Neural crest cell (in vitro differentiated cells): ENCODE results near the gene SDCCAG8. TPM values are rescaled to one million over a fixed set of nuclear protein-coding genes. Genes with fewer than 3 reads are reported as not detected.

Source experiments
- DNase-seq: peaks from one replicate; pipeline ENCODE4 v3.0.0; 2021; ENCODE audit warnings: low read depth, mixed read lengths, low spot score
- H3K27ac Mint-ChIP-seq: one replicate; pipeline ENCODE4 v1.8.0; 2021; ENCODE audit warnings: mild to moderate bottlenecking, mixed read lengths; ENCODE audit not compliant: unreplicated experiment
- H3K27me3 Mint-ChIP-seq: 2 replicates; pipeline ENCODE4 v1.8.0; 2021; ENCODE audit warnings: low read depth, mild to moderate bottlenecking, mixed read lengths
- H3K36me3 Mint-ChIP-seq: 2 replicates; pipeline ENCODE4 v1.8.0; 2021; ENCODE audit warnings: low read depth, mild to moderate bottlenecking, mixed read lengths
- H3K4me1 Mint-ChIP-seq: 2 replicates; pipeline ENCODE4 v1.8.0; 2021; ENCODE audit warnings: mixed read lengths
- H3K4me3 Mint-ChIP-seq: one replicate; pipeline ENCODE4 v1.8.0; 2021; ENCODE audit warnings: mild to moderate bottlenecking, mixed read lengths
- H3K9me3 Mint-ChIP-seq: 2 replicates; pipeline ENCODE4 v1.8.0; 2021; ENCODE audit warnings: mixed read lengths
- total RNA-seq: library from RNA; stranded (reverse); gene quantifications from 2 replicates; pipeline ENCODE4 v1.2.1, GENCODE V29; 2021
- TF ChIP-seq, protein P1 (sequence below): fragments of 200-600 bp; sonication (generic); conservative IDR thresholded peaks from 2 replicates; pipeline ENCODE4 v1.5.0; 2021; ENCODE audit warnings: antibody characterized with exemption, mild to moderate bottlenecking

Gene SDCCAG8
- total RNA-seq, 1 donor from 2014 or later: 19.9 TPM

DNA sequence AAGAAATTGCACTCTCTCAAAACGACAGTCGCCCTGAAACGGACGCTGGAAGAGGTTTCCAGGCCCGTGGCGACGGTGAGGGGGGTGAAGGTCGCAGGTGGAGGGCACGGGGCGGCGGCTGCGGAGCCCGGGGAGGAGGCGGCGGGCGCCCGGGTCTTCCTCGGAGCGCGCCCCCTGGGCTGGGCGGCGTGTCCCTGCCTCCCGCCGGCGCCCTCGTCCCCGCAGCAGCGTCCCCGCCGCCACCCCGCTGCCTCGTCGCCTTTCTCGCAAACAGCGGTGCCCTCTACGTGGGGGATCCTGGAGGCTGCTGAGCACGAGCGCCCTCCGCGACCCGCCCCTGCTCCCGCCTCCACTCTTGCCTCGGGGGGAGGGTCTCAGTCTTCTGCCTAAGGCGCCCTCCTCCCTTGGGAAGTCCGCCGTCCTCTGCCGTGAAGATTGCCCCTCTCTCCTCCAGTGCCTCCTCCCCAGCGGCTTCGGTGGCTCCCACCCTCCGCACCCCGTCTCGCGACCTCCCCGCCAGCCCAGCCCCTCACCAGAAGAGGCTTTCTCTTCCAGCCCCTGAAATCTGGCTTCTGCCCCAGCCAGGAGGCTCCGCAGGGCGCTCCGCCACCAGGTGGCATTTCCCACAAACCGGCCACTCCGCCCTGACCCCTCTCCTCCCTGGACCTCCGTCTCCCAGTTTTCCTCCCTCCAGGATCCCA lies 227.4 kb downstream of the SDCCAG8 start:
- peaks cover 34% of the 10 kb centered on the region for H3K4me1 Mint-ChIP-seq
- H3K9me3 Mint-ChIP-seq: peaks cover 3% of the 10 kb centered on the region
- no peaks in the 10 kb centered on the region for H3K27me3 Mint-ChIP-seq
- no peak overlapping the region for H3K27ac Mint-ChIP-seq
- H3K4me3 Mint-ChIP-seq: peak overlapping the region; percentile 83
- H3K36me3 Mint-ChIP-seq: peaks cover 4% of the 10 kb centered on the region
- TF ChIP-seq, protein P1, sequence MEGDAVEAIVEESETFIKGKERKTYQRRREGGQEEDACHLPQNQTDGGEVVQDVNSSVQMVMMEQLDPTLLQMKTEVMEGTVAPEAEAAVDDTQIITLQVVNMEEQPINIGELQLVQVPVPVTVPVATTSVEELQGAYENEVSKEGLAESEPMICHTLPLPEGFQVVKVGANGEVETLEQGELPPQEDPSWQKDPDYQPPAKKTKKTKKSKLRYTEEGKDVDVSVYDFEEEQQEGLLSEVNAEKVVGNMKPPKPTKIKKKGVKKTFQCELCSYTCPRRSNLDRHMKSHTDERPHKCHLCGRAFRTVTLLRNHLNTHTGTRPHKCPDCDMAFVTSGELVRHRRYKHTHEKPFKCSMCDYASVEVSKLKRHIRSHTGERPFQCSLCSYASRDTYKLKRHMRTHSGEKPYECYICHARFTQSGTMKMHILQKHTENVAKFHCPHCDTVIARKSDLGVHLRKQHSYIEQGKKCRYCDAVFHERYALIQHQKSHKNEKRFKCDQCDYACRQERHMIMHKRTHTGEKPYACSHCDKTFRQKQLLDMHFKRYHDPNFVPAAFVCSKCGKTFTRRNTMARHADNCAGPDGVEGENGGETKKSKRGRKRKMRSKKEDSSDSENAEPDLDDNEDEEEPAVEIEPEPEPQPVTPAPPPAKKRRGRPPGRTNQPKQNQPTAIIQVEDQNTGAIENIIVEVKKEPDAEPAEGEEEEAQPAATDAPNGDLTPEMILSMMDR: peak; percentile 35
- peak; percentile 28 for DNase-seq

DNA sequence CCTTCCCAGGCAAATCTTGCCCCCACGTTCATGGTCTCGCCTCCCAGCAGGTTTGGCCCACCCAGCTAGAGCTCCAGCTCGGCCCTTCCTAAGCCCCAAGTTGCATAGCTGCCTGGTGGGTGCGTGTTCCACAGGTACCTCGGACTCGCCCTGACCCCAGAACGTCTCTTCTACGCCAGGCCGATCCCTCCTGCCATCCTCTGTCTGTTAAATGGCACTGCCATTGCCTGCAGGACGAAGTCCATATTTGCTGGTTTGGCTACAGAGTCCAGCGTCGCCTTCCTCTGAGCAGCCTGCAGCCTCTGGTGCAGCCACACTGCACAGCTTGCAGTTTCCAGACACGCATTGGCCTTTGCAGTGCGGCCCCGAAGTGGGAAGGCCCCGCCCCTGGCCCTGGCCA lies 228.1 kb downstream of the SDCCAG8 start:
- Mint-ChIP-seq H3K27ac (no peak overlapping the region), H3K4me3 (peak overlapping the region; percentile 83), H3K4me1 (peaks cover 38% of the 10 kb centered on the region), H3K9me3 (peaks cover 3% of the 10 kb centered on the region), H3K27me3 (no peaks in the 10 kb centered on the region), H3K36me3 (peaks cover 4% of the 10 kb centered on the region)
- TF ChIP-seq, protein P1: no peak
- no peak for DNase-seq

DNA sequence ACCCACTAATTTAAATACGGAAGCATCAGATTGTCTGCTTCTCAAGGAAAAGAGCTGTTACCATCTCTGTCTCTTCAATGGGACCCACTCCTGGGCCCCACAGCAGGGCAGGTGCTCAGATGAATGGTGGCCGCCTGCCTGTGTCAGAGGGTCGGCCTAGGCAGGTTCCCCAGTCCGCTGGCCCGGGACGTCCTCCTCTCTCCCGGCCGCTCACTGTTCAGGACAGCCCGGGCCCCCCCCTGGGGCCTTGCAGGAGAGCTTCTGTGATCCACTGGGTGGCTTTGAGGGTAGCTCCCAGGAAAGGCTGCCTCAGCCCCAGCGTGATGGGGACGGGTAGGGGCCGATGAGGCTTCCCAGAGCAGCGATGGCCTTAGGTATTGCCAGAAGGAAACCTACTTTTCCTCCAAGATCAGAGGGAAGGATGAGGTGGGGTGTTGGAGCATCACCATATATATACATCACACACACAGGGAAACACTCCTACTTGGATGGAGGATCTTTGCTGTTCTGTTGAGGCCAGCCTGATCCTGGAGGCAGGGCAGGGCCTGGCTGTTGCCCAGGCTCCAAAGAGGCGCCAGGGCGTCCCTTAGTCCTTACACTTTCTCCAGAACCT lies 231.3 kb downstream of the SDCCAG8 start:
- H3K4me3 Mint-ChIP-seq: peak overlapping the region; percentile 31
- H3K27ac Mint-ChIP-seq: no peak overlapping the region
- peaks cover 43% of the 10 kb centered on the region for H3K4me1 Mint-ChIP-seq
- H3K36me3 Mint-ChIP-seq: no peaks in the 10 kb centered on the region
- H3K27me3 Mint-ChIP-seq: no peaks in the 10 kb centered on the region
- DNase-seq: no peak
- H3K9me3 Mint-ChIP-seq: no peaks in the 10 kb centered on the region
- TF ChIP-seq, protein P1: no peak

DNA sequence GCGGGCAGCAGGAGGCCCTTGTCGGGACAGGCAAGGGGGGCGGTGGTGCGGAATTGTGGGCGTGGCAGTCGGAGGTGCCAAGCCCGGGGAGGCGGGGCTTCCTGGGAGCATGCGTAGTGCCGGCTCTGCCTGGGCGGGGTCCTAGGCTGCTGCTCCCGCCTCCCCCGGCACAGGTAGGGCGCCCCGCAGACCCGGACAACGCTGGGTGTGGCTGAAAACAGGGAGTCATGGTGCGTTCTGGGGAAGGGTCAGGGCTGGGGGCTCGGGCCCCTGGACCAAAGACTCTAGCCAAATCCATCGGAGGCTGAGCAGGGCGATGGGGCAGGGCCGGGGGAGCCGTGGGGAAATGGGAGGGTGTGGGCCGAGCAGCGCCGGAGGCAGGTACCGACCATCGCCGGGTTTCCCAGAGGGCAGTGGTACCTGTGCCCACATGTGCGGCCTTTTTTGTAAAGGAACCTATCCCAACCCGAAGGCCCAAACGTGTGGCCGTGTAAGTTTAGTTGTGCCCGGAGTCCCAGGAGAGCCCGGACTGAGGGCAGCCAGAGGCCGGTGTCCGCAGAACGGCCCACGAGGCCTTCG lies 231.9 kb downstream of the SDCCAG8 start:
- H3K27ac Mint-ChIP-seq: no peak overlapping the region

DNA sequence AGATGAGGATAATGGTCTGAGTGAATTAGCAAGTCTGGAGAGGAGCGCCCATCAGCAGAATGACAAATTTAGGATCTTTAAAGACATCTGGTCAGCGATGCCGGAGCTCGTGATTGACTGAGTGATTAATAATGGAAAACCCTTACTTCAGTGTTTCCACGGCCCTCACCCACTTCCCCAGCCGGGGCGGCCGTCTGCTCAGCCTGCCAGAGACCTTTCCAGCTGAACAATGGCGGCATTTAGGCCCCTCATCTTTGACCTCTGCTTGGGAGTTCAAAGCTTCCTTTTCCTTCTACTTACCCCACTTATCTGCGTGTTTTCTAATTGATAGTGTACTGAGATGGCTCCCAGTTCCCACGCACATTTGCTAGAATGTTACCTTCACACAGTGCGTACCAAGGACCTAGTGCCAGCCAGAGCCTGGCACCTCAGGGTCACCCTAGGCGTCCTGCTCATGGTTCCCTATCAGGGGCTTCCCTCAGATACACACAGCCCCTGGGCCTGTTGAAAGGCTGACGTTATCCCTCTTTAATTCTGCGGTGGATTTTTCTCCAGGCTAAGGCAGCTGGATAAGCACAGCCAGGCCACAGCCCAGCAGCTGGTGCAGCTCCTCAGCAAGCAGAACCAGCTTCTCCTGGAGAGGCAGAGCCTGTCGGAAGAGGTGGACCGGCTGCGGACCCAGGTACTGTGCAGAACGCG lies 232.8 kb downstream of the SDCCAG8 start:
- Mint-ChIP-seq H3K36me3 (peaks cover 6% of the 10 kb centered on the region), H3K27ac (peak overlapping the region; percentile 97), H3K27me3 (no peaks in the 10 kb centered on the region), H3K4me1 (peaks cover 42% of the 10 kb centered on the region), H3K9me3 (no peaks in the 10 kb centered on the region), H3K4me3 (peak overlapping the region; percentile 68)
- TF ChIP-seq, protein P1: no peak
- no peak for DNase-seq

More for the DNA sequence above, 231.9 kb downstream of the SDCCAG8 start:
- no peaks in the 10 kb centered on the region for H3K27me3 Mint-ChIP-seq
- H3K9me3 Mint-ChIP-seq: no peaks in the 10 kb centered on the region
- peaks cover under 1% of the 10 kb centered on the region for H3K36me3 Mint-ChIP-seq
- TF ChIP-seq, protein P1: no peak
- peak overlapping the region; percentile 31 for H3K4me3 Mint-ChIP-seq
- H3K4me1 Mint-ChIP-seq: peaks cover 38% of the 10 kb centered on the region
- DNase-seq: no peak
